GM10266 (cell line): ENCODE data around the gene SEMA3B.

Experiments
- DNase-seq: peaks from one replicate; pipeline ENCODE4 v3.0.0; 2012; ENCODE audit errors: extremely low spot score
- CTCF ChIP-seq: IDR thresholded peaks from 2 replicates; pipeline ENCODE4 v1.5.1; 2012; ENCODE audit warnings: mild to moderate bottlenecking, low read depth; ENCODE audit not compliant: control insufficient read depth, insufficient read depth; ENCODE audit errors: missing control alignments

The SEMA3B gene

DNA sequence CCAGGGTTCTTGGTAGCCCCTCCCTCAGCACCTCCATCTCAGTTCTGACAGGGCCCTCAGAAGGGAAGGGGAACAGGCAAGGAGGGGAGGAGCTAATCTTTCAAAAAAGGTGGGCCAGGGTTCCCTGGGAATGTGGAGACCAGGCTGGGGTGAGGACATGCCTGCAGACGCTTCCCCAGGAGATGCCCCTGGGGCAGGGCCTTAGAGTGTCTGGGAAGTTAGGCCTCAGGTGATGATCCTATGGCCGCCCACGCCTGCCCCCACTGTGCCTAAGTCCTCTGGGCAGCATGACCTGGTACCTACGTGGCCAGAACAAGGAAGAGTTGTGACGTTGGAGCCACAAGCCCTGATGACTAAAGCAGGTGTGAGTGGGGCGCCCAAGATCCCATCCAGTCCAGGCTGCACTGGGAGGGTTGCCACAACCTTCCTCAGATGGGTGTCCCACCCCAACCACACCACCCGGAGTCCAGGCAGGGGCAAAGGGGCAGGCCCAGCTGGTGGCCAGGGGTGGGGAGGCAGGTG, 3.9 kb upstream of the SEMA3B start:
- no peak for TF ChIP-seq CTCF
- no peak for DNase-seq

- TF ChIP-seq CTCF, result no peak
- DNase-seq, result peak; percentile 24
These were observed 3.4 kb upstream of the SEMA3B start for GRCh38 chr3:50265571-50265970.

- TF ChIP-seq CTCF, result no peak
- peak; percentile 36 for DNase-seq
These were observed 2.9 kb upstream of the SEMA3B start for GRCh38 chr3:50266017-50266416.

GRCh38 chr3:50266836-50267235, 2.1 kb upstream of the SEMA3B start:
- no peak for TF ChIP-seq CTCF
- DNase-seq, result no peak

DNA sequence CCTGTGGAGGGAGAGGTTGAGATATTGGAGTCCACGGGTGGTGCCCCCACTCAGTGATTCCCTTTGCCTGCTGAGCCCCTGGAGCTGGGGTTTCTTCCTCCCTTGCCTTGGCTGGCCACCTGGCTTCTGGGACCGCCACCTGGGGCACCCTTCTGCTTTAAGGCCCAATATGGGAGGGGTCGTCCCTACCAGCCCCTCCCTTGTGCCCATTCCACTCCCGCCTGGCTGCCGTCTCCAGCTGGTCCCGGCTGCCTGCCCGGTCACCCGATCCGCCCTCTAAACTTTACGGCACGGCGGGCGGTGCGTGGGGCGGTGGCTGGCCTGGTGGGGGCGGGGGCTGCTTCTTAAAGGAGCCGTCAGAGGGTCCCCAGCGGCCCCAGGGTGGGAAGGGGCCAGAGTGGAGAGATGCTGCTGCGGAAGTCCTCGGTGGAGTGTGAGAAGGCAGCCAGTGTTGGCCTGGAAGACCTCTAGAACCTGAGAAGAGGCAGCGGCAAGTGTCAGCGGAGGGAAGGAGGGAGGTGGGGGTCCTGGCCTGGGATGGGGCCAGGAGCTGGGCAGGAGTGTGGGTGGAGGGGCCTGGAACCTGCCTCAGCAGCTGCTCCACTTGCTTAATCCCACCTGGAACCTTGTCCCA, 1.6 kb upstream of the SEMA3B start:
- no peak for DNase-seq
- TF ChIP-seq CTCF, result no peak

- no peak for TF ChIP-seq CTCF
- DNase-seq, result no peak
These were observed 671 bp upstream of the SEMA3B start for GRCh38 chr3:50268276-50268675.

DNA sequence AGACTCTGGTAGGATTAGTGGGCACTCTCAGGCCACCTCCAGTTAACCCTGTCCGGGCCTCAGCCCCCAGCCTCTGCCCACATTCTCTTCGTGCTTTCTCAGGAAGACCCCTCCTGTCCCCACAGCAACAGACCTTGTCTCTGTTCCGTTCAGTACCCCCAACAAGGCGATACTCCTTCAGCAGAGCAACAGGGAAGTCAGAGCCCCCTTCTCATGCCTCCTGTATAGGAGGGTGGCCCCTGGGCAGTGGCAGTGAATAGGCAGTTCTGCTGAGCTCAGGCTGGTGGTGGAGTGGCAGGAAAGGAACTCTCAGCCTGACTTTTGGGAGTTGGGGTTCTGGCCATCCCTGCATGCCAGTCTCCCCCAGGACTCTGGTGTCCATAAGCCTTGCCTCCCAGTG, 513 bp downstream of the SEMA3B start:
- DNase-seq, result no peak
- no peak for TF ChIP-seq CTCF
